KOPT-K1 (cell line): ENCODE data around the gene TTBK2.
A peak's percentile ranks its signal among the peaks of the same experiment; 100 is the strongest.
"Not testable (repeated sequence)": the region's sequence is repeated elsewhere in the genome, so short reads cannot be mapped to it uniquely, and the experiment has no call there.

Experiments
- H3K27ac ChIP-seq: fragments of 200-600 bp; sonication (generic); 2 replicates; pipeline ENCODE4 v1.5.1; 2016; ENCODE audit warnings: antibody characterized with exemption, mild to moderate bottlenecking, low read depth, low read length; ENCODE audit not compliant: poor library complexity, severe bottlenecking
- H3K36me3 ChIP-seq: fragments of 200-600 bp; sonication (generic); 2 replicates; pipeline ENCODE4 v1.5.1; 2017; ENCODE audit warnings: antibody characterized with exemption, mild to moderate bottlenecking, low read length, moderate library complexity; ENCODE audit not compliant: insufficient read depth
- H3K9me3 ChIP-seq: fragments of 200-600 bp; sonication (generic); 2 replicates; pipeline ENCODE4 v1.5.1; 2017; ENCODE audit warnings: antibody characterized with exemption, low read length, mild to moderate bottlenecking; ENCODE audit not compliant: insufficient read depth, poor library complexity, severe bottlenecking

The TTBK2 gene

DNA sequence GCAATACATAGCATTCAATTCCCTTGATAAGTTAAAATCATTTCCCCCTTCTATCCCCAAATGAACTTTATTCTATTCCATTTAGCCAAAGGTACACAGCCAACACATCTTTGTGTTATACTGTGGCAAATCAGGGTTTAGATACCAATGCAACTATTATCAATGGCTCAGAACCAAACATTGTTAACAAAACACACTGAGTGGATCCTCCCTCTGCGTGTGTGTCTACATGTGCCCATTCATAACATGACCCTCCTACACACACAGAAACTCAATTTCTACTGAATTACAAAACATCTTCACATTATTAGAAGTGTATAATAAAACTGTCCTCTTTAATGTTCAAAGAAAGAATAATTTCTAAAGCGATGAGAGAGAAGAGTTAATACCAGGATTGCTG, 1.3 kb downstream of the TTBK2 start:
- Histone ChIP-seq H3K9me3 (no peaks in the 10 kb centered on the region), H3K27ac (peak overlapping the region; percentile 49), H3K36me3 (no peaks in the 10 kb centered on the region)

DNA sequence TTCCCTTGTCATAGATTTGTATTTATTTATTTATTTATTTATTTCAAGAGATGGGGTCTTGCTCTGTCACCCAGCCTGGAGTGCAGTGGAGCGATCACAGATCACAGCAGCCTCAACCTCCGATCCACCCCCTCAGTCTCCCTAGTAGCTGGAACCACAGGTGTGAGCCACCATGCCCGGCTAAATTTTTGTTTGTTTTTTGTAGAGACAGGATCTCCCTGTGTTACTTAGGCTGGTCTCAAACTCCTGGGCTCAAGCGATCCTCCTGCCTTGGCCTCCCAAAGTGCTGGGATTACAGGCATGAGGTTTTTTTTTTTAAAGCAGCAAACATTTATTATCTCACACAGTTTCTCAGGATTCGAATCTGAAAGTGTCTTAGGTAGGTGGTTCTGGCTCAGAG, 2.5 kb downstream of the TTBK2 start:
- Histone ChIP-seq H3K9me3 (no peaks in the 10 kb centered on the region), H3K36me3 (no peaks in the 10 kb centered on the region), H3K27ac (no peak overlapping the region)

DNA sequence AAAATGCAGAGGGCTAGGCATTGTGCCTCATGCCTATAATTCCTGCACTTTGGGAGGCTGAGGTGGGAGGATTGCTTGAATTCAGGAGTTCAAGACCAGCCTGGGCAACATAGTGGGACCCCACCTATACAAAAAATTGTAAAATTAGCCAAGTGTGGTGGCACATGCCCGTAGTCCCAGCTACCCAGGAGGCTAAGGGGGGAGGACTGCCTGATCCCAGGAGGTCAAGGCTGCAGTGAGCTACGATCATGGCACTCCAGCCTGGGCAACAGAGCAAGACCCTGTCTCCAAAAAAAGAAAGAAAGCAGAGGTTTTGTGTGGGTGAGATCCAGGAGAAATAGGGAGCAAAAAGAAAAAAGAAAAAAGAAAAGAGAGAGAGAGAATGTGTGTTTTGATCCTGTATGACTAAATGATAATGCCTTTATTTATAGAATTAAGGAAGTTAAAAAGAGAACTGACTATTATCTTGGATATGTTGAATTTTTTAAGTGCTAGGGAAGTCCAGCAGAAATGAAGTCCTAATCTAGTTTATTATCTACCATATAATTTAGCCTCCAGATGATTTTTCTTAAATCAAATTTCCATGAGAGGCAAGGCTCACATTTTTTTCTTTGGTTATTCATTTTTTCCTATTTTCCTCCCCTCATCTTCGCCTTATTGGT, 4.8 kb downstream of the TTBK2 start:
- H3K27ac ChIP-seq = peak overlapping the region; percentile 67
- no peaks in the 10 kb centered on the region for H3K36me3 ChIP-seq
- no peaks in the 10 kb centered on the region for H3K9me3 ChIP-seq

DNA sequence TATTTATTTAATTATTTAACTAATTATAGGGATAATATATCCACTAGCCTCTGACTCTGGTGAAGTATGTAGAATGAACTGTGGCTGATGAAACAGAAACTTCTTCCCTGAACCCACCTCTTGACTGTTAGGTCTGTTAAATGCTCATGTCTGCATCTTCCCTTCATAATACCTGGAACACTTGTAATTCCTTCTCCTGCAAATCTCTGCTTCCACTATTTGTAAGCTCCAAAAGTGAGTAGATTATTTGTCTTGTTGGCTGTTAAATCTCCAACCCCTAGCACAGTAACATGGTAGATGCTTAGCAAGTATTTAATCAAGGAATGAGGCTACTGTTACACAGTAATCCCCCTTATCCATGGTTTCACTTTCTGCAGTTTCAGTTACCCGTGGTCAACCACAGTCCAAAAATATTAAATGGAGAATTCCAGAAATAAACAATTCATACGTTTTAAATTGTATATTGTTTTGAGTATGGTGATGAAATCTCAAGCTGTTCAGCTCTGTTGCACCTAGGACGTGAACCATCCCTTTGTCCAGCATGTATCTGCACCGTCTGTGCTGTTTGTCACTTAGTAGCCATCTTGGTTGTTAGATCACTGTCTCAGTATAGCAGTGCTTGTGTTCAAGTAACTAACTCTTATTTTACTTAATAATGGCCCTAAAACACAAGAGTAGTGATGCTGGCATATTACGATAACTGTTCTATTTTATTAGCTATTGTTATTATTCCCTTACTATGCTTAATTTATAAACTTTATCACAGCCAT, 5.7 kb downstream of the TTBK2 start:
- Histone ChIP-seq H3K36me3 (no peaks in the 10 kb centered on the region), H3K9me3 (no peaks in the 10 kb centered on the region), H3K27ac (peak overlapping the region; percentile 67)

DNA sequence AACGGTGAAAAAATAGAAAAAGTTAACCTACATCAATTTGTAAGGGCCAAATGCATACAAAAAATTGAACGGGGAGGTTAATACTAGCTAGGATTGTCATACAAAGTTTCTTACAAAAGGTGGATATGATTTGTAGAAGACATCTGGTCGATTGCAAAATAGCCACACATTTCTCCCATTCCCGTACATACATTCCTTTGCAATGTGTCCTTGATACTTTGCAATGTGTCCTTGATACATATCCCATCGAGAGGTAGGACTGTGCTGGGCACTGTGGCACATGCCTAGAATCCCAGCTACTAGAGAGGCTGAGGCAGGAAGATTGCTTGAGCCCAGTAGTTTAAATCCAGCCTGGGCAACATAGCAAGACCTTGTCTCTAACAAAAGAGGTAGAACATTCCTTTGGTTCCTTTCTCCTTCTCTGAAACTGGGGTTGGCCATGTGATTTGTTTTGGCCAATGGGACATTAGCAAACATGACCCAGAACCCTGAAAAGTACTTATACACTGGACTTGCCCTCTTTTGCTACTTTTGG, 9.5 kb downstream of the TTBK2 start:
- no peak overlapping the region for H3K27ac ChIP-seq
- H3K36me3 ChIP-seq = no peaks in the 10 kb centered on the region

DNA sequence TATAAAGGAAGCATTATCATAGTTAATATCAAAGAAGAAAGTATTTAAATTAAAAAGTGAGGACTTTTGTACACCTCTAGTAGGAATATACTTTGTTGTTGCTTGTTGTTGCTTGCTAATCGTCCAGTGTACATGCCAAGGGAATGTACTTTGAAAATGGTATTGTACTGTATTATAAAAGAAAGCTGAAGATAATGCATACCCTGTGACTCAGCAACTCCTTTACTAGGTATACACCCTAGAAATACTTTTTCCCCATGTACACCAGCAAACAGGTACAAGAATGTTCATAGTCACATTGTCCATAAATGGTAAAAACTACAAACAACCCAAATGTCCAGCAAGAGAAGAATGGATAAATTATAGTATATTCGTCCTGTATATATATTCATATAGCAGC, 12.0 kb downstream of the TTBK2 start:
- Histone ChIP-seq H3K27ac (no peak overlapping the region), H3K36me3 (no peaks in the 10 kb centered on the region), H3K9me3 (no peaks in the 10 kb centered on the region)

More for the DNA sequence above, 9.5 kb downstream of the TTBK2 start:
- H3K9me3 ChIP-seq = no peaks in the 10 kb centered on the region

DNA sequence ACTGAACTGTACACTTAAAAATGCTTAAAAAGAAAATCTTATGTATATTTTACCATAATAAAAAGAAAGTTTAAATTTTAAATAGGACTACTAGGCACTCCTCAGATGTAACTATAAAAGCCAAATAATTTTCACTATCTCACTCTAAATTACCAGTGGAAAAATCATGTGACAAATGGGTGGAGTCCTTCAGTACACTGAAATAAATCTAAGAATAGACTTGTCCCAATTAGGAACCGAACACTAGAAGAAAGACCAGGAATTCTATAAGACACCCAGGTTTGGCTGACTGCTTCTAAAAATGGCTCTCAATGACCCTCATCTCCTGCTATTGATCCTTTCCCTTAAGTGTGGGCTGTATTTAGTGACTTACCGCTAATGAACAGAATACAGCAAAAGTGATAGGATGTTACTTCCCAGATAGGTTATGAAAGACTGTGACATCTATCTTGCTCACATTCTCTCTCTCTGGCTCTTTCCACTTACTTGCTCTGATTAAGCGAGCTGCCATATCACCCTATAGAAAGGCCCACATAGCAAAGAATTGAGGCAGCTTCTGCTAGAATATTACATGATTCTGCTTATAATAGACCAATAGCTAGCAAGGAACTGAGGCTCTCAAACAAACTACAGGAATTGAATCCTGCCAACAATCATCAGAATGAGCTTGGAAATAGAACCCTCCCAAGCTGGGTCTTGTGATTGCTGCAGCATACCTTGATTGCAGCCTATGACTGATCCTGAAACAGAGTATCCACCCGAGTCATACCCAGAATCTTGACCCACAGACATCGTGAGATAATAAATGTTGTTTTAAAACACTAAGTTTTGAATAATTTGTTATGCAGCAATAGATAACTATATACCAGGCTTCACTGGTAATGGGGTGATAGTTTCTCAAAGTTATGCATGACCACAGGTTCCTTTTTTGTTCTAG, 16.9 kb downstream of the TTBK2 start:
- H3K27ac ChIP-seq = no peak overlapping the region
- H3K36me3 ChIP-seq = no peaks in the 10 kb centered on the region
- H3K9me3 ChIP-seq = no peaks in the 10 kb centered on the region

DNA sequence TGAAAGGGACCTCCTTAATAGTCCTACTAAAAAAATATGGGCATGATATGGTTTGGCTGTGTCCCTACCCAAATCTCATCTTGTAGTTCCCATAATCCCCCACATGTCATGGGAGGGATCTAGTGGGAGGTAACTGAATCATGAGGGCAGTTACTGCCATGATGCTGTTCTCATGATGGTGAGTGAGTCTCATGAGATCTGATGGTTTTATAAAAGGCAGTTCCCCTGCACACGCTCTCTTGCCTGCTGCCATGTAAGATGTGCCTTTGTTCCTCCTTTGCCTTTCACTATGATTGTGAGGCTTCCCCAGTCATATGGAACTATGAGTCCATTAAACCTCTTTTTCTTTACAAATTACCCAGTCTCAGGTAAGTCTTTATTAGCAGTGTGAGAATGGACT, 26.7 kb downstream of the TTBK2 start:
- H3K36me3 ChIP-seq, H3K27ac ChIP-seq: not testable (repeated sequence)
- H3K9me3 ChIP-seq = peaks cover 18% of the 10 kb centered on the region

DNA sequence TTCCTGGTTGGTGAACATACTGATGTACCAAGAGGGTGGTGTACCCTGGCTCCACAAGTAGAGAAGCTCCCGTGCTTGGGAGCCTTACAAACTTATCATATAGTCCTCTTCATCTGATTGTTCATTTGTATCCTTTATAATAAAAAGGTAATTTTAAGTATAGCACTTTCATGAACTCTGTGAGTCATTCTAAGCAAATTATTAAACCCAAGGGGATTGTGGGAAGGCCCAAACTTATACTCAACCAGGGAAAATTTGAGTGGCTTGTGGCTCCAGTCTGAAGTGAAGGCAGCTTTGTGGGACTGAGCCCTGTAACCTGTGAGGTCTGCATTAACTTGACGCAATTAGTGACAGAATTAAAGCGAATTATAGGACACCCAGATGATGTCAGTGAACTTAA, 29.0 kb downstream of the TTBK2 start:
- no peaks in the 10 kb centered on the region for H3K36me3 ChIP-seq
- no peak overlapping the region for H3K27ac ChIP-seq
- peaks cover 18% of the 10 kb centered on the region for H3K9me3 ChIP-seq

DNA sequence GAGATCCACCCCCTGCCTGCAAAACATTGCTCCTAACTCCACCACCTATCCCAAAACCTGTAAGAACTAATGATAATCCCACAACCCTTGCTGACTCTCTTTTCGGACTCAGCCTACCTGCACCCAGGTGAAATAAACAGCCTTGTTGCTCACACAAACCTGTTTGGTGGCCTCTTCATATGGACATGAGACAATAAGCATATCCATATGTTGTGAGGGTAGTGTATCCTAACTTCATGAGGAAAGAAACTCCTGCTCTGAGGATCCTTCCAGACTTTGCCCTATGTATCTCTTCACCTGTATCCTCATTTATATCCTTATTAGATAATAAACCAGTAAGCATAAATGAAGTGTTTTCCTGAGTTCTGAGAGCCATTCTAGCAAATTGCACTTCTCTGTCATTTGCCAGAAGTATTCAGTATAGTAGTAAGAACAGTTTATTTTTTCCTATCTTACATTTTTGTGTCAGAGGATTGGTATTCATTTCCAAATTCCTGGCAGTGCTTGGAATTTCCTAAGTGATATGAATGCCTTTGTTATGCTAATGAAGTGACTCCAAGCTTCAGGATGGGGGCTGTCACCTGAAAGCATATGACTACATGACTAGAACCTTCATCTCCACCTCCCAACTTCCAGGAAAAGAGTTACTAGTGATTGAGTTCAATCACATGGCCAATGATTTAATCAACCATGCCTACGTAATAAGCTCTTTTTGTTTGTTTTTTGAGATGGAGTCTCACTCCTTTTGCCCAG, 30.2 kb downstream of the TTBK2 start:
- peaks cover 18% of the 10 kb centered on the region for H3K9me3 ChIP-seq
- H3K27ac ChIP-seq = no peak overlapping the region
- H3K36me3 ChIP-seq = no peaks in the 10 kb centered on the region

DNA sequence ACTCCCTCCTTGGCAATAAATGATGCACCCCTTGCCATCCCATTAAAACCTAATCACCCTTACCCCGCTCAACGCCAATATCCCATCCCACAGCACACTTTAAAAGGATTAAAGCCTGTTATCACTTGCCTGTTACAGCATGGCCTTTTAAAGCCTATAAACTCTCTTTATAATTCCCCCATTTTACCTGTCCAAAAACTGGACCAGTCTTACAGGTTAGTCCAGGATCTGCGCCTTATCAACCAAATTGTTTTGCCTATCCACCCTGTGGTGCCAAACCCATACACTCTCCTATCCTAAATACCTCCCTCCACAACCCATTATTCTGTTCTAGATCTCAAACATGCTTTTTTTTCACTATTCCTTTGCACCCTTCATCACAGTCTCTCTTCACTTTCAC, 33.2 kb downstream of the TTBK2 start:
- not testable (repeated sequence) for H3K36me3 ChIP-seq, H3K9me3 ChIP-seq, H3K27ac ChIP-seq

DNA sequence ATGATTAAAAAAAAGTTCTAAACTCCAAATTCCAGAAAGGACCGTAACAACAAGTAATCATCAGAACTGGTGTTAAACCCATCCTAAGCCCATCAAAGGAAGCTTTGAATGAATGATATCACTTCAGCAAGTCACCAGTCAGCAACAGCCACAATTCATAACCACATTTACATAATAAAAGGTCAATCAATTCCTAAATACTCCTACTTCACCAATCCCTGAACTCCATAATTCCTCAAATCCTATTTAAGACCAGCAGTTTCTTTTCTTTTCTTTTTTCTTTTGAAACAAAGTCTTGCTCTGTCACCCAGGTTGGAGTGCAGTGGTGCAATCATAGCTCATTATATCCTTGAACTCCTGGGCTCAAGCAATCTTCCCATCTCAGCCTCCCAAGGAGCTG, 40.5 kb downstream of the TTBK2 start:
- Histone ChIP-seq H3K36me3 (no peaks in the 10 kb centered on the region), H3K27ac (no peak overlapping the region), H3K9me3 (no peaks in the 10 kb centered on the region)

DNA sequence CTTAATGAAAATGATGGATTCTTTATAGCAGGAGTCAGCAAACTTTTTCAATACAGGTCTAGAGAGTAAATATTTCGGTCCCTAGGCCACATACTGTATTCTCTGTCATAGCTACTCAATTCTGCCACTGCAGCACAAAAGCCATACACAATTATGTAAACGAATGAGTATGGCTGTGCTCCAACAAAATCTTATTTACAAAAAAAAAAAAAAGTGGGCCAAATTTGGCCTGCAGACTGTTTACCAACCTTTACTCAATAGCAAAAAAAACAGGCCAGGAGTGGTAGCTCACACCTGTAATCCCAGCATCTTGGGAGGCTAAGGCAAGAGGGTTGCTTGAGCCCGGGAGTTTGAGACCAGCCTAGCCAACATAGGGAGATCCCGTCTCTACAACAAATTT, 41.1 kb downstream of the TTBK2 start:
- H3K36me3 ChIP-seq = no peaks in the 10 kb centered on the region
- H3K9me3 ChIP-seq = no peaks in the 10 kb centered on the region
- H3K27ac ChIP-seq = no peak overlapping the region

DNA sequence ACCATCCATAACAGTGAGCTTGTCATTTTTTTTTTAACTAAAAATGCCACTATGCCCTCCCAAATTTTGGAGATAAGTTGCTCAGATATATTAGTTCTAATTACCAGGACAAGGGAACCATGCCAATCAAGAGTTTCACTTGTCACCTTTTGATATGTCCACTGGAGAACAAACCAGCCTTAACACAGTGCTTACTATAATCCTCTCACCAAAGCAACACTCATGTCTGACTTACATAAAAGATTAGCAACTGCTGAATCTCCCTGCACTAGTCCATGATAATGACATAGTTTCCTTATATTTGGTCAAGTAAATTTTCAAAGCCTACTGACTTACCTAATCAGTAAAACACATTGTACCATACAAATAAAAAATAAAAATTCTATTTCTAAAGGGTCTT, 44.4 kb downstream of the TTBK2 start:
- Histone ChIP-seq H3K27ac (no peak overlapping the region), H3K9me3 (no peaks in the 10 kb centered on the region)

More for the DNA sequence above, 44.4 kb downstream of the TTBK2 start:
- no peaks in the 10 kb centered on the region for H3K36me3 ChIP-seq
